SU-DHL-6 (cell line): ENCODE data around the gene CACNG4.

Experiments used
- H2AFZ ChIP-seq: fragments of 200-600 bp; sonication (generic); 2 replicates; pipeline ENCODE4 v1.6.1; 2014; ENCODE audit warnings: low read depth, mild to moderate bottlenecking, moderate library complexity, mixed read lengths, antibody characterized with exemption, low read length; ENCODE audit not compliant: severe bottlenecking
- H3F3A ChIP-seq: fragments of 200-600 bp; shearing (Covaris generic); 2 replicates; pipeline ENCODE4 v1.6.0; 2016; ENCODE audit warnings: antibody characterized with exemption, mild to moderate bottlenecking; ENCODE audit not compliant: insufficient read depth
- H3K27ac ChIP-seq: fragments of 200-600 bp; sonication (generic); 2 replicates; pipeline ENCODE4 v1.5.1; 2016; ENCODE audit warnings: low read depth, mild to moderate bottlenecking, low read length, moderate library complexity, mixed read lengths
- H3K27me3 ChIP-seq: fragments of 200-600 bp; sonication (generic), shearing (Covaris generic); 2 replicates; pipeline ENCODE4 v1.6.0; 2014; ENCODE audit warnings: mild to moderate bottlenecking, low read length
- H3K36me3 ChIP-seq: fragments of 200-600 bp; sonication (generic); 2 replicates; pipeline ENCODE4 v1.6.1; 2014; ENCODE audit warnings: mild to moderate bottlenecking, low read length, mixed read lengths
- H3K4me2 ChIP-seq: fragments of 300-600, 200-600 bp; shearing (Covaris generic), sonication (generic); 2 replicates; pipeline ENCODE4 v1.6.0; 2014; ENCODE audit warnings: low read length, low read depth, mild to moderate bottlenecking; ENCODE audit not compliant: poor library complexity, severe bottlenecking
- H3K4me3 ChIP-seq: fragments of 200-600 bp; sonication (generic); 2 replicates; pipeline ENCODE4 v1.5.1; 2014; ENCODE audit warnings: antibody characterized with exemption, low read length, mild to moderate bottlenecking, mixed read lengths; ENCODE audit not compliant: insufficient read depth, poor library complexity, severe bottlenecking
- H3K79me2 ChIP-seq: fragments of 200-600 bp; sonication (generic); 2 replicates; pipeline ENCODE4 v1.6.1; 2014; ENCODE audit warnings: mild to moderate bottlenecking, low read length, moderate library complexity; ENCODE audit not compliant: insufficient read depth
- H3K9ac ChIP-seq: fragments of 200-600 bp; sonication (generic); 2 replicates; pipeline ENCODE4 v1.7.0; 2014; ENCODE audit warnings: mild to moderate bottlenecking, low read length
- H3K9me2 ChIP-seq: fragments of 200-600 bp; sonication (generic); replicated peaks from 2 replicates; pipeline ENCODE4 v1.6.1; 2014; ENCODE audit warnings: low read length; ENCODE audit not compliant: insufficient read depth
- H3K9me3 ChIP-seq: fragments of 200-600 bp; sonication (generic); 2 replicates; pipeline ENCODE4 v1.6.1; 2014; ENCODE audit warnings: low read length, mixed read lengths; ENCODE audit not compliant: insufficient read depth
- H4K20me1 ChIP-seq: fragments of 200-600 bp; sonication (generic); 2 replicates; pipeline ENCODE4 v1.6.1; 2014; ENCODE audit warnings: low read depth, mild to moderate bottlenecking, antibody characterized with exemption, low read length, moderate library complexity, mixed read lengths
- EZH2phosphoT487 ChIP-seq: fragments of 200-600 bp; sonication (generic), shearing (Covaris generic); conservative IDR thresholded peaks from 2 replicates; pipeline ENCODE4 v1.6.1; 2018; ENCODE audit warnings: mild to moderate bottlenecking, antibody characterized with exemption, low read length, moderate library complexity, mixed read lengths
- TF ChIP-seq, protein P1 (sequence below): fragments of 200-600 bp; sonication (generic); IDR thresholded peaks from one replicate; pipeline ENCODE4 v1.5.1; 2017; ENCODE audit warnings: antibody characterized with exemption, mild to moderate bottlenecking, low read length, moderate library complexity; ENCODE audit not compliant: insufficient read depth, poor library complexity, severe bottlenecking

The CACNG4 gene

DNA sequence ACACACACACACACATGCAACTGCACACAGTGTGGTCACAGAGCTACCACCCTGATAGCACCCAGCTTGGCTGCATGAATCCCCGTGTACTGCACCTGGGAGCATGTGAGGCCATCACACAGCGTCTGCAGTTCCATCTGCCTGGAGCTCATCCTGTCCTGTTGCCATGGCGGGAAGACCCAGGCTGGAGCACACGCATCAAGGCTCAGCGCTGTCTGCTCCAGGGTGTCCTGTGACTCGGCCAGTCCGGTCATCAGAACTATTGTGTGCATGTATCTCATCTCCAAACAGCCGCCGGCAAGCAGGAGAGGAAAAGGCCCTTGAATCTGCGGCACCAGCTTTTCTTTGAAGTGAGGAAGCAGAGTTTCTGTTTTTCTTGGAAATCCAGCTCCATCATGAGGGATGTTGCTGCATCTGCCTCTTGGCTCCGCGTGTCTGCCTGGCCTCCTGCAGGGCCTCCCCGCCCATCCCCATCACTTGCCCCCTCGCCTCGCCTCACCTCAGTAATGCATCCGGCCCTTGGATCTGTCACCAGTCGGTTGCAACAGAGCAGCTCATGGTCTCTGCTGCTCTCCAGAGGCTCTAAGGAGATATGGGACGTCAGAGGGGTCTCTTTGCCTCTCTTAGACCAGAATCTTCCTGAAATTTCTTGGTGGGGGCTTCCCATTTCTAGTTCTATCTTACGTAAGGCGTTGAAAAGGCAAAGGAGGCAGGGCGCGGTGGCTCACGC lies 23.7 kb downstream of the CACNG4 start:
- Histone ChIP-seq H3K4me2 (no peak overlapping the region), H3K36me3 (no peaks in the 10 kb centered on the region), H3K9me3 (no peaks in the 10 kb centered on the region), H3K9me2 (no peaks in the 10 kb centered on the region), H3F3A (no peaks in the 10 kb centered on the region), H3K4me3 (no peak overlapping the region), H4K20me1 (no peaks in the 10 kb centered on the region), H3K27ac (no peak overlapping the region), H2AFZ (no peak overlapping the region), H3K79me2 (no peaks in the 10 kb centered on the region), H3K27me3 (no peaks in the 10 kb centered on the region), H3K9ac (no peak overlapping the region)
- TF ChIP-seq, protein P1, sequence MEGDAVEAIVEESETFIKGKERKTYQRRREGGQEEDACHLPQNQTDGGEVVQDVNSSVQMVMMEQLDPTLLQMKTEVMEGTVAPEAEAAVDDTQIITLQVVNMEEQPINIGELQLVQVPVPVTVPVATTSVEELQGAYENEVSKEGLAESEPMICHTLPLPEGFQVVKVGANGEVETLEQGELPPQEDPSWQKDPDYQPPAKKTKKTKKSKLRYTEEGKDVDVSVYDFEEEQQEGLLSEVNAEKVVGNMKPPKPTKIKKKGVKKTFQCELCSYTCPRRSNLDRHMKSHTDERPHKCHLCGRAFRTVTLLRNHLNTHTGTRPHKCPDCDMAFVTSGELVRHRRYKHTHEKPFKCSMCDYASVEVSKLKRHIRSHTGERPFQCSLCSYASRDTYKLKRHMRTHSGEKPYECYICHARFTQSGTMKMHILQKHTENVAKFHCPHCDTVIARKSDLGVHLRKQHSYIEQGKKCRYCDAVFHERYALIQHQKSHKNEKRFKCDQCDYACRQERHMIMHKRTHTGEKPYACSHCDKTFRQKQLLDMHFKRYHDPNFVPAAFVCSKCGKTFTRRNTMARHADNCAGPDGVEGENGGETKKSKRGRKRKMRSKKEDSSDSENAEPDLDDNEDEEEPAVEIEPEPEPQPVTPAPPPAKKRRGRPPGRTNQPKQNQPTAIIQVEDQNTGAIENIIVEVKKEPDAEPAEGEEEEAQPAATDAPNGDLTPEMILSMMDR, result no peak
- no peak for TF ChIP-seq EZH2phosphoT487

DNA sequence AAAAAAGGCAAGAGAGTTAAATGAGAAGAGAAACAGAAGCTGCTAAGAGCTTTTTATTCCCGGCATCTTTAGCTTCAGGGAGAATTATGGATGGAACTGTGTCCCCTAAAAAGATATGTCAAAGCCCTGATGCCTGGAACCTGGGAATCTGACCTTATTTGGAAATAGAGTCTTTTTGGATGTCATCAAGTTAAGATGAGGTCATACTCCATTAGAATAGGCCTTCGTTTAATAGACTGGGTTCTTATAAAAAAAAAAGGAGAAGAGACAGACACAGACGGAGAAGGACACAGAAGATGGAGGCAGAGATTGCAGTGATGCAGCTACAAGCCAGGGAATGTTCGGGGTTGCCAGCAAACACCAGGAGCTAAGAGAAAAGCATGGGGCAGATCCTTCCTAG lies 24.6 kb downstream of the CACNG4 start:
- H3F3A ChIP-seq, result no peaks in the 10 kb centered on the region
- no peak overlapping the region for H3K9ac ChIP-seq
- H3K4me2 ChIP-seq, result no peak overlapping the region
- H3K9me3 ChIP-seq, result no peaks in the 10 kb centered on the region
- H3K4me3 ChIP-seq, result no peak overlapping the region
- no peaks in the 10 kb centered on the region for H3K36me3 ChIP-seq
- H3K27ac ChIP-seq, result no peak overlapping the region
- no peak overlapping the region for H2AFZ ChIP-seq
- no peaks in the 10 kb centered on the region for H3K9me2 ChIP-seq
- no peaks in the 10 kb centered on the region for H4K20me1 ChIP-seq
- TF ChIP-seq, protein P1, result no peak
- no peak for TF ChIP-seq EZH2phosphoT487
- H3K27me3 ChIP-seq, result no peaks in the 10 kb centered on the region
- H3K79me2 ChIP-seq, result no peaks in the 10 kb centered on the region

DNA sequence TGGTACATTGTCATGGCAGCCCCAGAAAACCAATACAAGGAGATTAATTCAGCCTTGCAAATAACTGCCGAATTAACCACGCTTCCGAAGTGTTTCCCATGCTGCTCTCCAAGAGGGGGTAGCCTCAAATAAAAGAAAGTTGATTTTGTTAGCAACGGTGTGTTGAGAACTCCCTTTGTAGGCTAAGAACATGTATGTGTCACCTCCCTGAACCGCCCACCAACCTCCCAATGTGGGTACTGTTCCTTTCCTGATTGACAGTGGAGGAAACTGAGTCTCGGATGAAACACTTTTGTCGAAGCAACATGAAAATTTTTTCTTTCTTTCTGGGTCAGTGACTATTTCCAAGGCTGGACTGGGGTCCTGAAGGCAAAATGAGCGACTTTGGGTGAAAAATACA lies 25.1 kb downstream of the CACNG4 start:
- TF ChIP-seq, protein P1, result no peak
- TF ChIP-seq EZH2phosphoT487, result no peak

More for the DNA sequence above, 25.1 kb downstream of the CACNG4 start:
- H3K9me2 ChIP-seq, result no peaks in the 10 kb centered on the region
- no peaks in the 10 kb centered on the region for H3K36me3 ChIP-seq
- no peak overlapping the region for H3K4me2 ChIP-seq
- no peaks in the 10 kb centered on the region for H3K9me3 ChIP-seq
- no peaks in the 10 kb centered on the region for H3F3A ChIP-seq
- H3K9ac ChIP-seq, result no peak overlapping the region
- no peak overlapping the region for H3K4me3 ChIP-seq
- H3K27ac ChIP-seq, result no peak overlapping the region
- no peaks in the 10 kb centered on the region for H3K79me2 ChIP-seq
- no peaks in the 10 kb centered on the region for H3K27me3 ChIP-seq
- H4K20me1 ChIP-seq, result no peaks in the 10 kb centered on the region
- H2AFZ ChIP-seq, result no peak overlapping the region
